Measurements from ENCODE around the gene TMEM100.

TMEM100 gene

DNA sequence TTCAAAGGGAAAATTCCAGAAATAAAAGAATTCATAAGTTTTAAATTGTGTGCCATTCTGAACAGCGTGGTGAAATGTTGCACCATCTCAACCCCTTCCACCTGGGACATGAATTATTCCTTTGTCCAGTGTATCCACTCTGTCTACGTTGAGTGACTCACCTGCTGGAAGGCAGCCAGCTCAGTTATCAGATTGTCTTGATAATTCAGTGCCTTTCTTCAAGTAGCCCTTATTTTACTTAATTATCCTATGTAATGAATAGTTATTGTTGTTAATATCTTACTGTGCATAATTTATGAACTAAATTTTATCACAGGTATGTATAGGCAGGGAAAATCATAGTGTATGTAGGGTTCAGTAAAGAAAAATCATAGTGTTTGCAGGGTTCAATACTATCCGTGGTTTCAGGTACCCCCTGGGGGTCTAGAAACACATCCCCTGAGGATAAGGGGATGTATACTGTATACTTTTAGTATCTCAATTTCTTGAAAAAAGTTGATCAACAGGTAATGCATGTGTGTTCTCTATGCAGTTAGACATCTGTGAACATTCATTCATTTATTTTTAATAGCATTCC, 20.5 kb upstream of the TMEM100 start:
- no peak for DNase-seq

DNA sequence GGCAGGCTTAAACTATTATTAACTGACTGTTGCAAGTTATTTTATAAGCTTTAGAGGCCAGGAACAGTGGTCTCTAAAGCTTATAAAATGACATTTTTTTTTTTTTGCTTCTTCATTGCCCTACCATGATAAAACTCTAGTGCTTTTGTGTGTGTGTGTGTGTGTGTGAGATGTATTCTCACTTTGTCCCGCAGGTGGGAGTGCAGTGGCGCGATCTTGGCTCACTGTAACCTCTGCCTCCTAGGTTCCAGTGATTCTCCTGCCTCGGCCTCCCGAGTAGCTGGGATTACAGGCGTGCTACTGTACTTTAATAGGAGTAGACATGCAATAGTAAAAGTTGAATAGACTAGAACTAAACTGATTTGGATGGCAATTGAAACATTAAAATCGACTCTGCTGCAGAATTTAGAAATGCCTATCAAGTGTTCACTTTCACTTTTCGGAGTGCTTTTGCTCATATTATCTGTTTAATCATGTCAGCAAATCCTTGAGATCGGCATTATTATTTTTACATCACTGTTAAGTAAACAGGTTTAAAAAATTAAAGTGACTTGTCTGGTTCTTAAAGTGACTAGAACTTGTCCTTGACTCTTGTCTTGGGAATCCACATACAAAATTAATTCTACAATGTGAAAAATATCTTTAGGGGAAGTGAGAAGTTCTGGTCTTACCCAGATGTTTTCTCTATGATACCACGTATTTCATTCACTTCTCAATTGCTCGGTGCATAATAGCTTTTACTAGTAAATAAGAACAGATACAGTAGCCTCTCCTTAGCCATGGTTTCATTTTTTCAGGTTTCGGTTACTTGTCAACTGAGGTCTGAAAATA, 19.8 kb upstream of the TMEM100 start:
- no peak for DNase-seq

DNA sequence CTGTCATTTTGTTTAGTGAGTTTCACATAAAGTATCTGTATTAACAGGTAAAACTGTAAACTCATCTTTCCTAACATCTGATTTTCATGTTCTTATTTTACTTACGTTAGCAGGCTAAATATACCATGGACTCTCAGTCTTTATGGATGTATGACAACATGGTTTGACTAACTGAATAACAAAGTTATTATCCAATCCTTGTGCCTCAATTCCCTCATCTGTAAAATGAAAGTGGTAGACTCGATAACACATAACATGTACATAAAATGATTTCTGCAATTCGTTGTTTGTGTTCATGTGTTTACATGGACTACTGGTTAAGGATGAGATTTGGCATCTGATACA, 18.7 kb upstream of the TMEM100 start:
- no peak for DNase-seq

DNA sequence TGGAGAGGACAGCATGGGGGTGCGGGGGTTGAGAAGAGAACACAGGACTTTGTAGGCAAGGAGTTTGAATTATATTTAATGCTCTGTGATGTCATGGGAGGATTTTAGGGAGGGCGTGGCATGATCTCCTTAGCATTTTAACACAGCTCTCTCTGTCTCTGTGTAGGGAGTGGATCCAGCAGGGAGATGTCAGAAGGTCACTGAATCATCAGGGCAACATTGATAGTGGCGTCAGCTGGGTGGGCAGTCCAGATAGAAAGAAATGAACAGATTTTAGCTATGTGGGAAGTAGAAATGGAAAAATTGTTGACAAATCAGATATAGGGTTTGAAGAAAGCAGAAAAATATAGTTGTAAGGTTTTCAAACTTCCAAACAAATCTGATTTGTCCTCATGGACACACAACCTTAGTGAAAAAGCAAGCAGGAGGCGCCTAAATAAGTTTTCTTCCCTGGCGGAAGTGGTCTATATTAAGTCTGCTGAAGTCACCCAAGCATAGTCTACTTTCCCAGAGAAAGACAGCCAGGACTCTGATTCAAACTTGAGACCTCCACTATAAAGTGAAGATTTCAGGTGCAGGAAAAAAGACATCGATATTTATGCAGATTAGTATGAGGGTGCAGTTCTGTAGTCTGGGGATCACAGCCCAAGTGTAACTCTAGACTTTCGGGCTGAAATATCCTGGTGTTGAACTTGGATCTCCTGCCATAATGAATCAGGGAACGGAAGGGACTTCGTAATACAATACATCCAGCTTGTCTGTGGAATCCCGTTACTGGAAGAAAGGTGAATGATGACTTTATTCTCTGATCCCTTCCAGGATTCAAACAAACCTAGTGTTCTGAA, 18.1 kb upstream of the TMEM100 start:
- DNase-seq, result no peak

DNA sequence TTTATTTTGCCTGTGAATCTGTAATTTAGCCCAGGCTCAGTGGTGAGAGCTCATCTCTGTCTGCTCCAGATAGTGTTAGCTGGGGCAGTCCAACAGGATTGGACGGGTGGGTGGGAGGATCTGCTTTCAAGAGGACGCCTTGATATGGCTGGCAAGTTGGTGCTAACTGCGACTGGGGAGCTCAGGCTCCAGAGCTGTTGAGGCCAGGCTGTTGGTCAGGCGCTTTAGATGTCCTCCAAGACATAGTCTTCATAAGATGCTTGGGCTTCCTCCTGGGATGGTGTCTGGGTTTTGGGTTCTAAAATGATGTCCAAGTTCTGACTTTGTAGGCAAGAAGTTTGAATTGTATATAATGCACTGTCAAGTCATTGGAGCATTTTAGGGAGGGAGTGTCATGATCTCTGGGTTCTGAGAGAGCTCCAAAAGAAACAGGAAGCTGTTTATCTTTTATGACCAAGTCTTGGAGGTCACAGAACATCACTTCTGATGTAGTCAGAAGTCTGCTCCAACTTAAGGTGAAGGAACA, 15.4 kb upstream of the TMEM100 start:
- no peak for DNase-seq

DNA sequence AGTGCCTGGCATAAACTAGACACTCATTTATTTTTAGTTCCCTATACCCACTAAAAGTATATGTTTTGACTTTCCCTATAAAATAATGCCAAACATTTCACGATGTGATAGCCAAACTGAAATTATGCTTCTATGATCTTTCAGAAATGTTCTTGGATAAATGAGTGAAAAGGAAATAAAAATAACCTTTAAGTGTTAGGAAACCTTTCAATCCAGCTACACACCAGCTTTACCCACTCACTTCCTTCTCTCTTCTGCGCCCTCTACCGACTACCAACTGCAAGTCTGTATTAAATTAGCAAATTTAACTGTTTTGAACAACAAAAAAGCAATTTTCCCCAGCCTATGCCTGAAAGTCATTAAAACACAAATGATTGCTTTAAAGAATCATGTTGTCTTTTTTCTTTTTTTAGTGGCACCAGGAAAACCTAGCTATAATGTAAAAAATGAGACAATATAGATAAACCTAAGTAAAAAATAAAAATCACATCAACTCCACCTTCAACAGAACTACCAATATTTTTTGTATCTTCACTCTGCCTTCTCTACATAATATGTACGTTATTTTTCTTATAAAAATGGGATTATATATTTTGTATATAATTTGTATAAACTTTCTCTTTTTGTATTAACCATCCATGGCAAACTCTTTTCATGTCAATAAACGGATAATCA, 13.2 kb upstream of the TMEM100 start:
- no peak for DNase-seq

GRCh38 chr17:55734128-55734781, 11.6 kb upstream of the TMEM100 start:
- no peak for DNase-seq

DNA sequence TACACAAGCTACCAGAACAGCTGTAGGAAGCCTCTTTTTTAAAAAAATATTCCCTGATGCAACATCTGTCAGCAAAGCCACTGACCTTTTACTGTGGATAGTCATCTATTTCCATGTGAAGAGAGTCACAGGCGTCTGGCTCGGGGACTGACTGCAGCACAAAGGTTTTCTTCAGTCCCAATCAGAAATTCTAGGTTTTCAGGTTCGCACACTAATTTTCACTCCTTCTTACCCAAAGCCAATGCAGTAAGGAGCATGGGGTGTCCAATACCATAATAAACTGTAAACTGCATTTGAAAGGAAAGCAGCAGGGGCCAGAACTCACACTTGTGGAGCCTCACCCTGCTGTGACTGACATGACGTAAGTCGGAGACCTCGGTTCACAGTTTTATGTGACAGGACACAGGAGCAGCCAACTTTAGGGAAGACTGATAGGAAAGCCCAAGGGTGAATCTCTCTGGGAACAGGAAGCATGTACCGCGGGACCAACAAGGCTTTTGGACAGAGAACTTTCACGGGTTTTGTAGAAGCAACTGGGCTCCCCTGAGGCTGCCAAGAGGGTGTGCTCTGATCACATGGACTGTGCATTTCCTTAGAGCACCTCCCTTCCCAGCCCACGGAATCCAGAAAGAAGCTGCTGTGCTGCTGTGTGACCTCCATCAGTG, 9.1 kb upstream of the TMEM100 start:
- no peak for DNase-seq

- no peak for DNase-seq
Measured at GRCh38 chr17:55730808-55731207, 8.1 kb upstream of the TMEM100 start.

GRCh38 chr17:55730380-55730779, 7.7 kb upstream of the TMEM100 start:
- DNase-seq, result no peak

DNA sequence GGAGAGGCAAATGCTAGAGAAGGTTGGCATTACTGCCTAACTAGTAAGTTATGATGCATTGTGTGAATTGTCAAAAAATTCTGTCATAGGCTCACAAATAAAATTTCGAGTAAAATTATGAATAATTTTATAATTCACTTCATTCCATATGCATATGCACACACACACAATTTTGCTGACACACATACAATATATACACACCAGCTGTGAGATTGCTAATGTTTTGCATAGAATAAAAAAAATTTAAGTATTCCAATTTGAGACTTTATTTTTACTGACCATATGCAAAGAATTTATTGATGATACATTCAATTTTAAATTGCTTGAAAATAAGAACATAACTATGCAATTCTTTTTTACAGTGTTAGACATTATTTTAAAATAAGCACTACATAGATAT, 6.8 kb upstream of the TMEM100 start:
- no peak for DNase-seq

DNA sequence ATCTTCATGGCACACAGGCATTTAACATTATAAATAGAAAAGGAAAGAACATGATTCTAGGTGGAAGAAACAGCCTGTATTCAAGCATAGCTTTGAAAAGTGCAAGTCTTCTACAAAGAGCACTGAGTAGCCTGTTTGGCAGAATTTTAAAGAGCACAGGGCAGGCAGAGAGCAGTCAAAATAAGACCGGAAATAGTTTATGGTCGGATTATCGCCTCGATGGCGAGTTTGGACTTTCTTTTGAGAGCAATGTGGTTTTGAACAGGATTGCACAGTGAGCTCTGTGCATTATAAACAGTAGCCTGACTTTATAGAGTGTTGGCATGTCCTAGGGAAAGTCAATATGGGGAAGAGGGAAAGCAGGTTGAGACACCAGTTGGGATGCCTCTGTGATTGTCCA, 6.2 kb upstream of the TMEM100 start:
- no peak for DNase-seq

DNA sequence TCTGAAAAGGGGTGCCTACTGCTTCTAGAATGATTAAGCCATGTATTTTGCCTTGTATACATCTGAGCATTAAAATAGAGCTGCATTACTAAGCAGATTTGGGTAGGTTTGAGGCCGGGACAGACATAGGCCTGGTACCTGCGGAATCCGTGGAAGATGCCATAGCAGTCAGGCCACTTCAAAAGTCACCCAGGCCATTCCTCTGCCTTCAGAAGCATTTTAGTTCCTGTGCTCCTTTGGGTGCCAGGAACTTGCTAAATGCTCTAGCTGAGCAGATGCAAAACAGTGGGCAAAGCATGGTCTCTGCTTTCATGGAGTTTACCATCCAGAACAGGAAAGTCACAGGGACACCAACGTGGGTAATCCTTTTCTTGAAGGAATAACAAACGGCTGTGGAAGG, 5.7 kb upstream of the TMEM100 start:
- no peak for DNase-seq

DNA sequence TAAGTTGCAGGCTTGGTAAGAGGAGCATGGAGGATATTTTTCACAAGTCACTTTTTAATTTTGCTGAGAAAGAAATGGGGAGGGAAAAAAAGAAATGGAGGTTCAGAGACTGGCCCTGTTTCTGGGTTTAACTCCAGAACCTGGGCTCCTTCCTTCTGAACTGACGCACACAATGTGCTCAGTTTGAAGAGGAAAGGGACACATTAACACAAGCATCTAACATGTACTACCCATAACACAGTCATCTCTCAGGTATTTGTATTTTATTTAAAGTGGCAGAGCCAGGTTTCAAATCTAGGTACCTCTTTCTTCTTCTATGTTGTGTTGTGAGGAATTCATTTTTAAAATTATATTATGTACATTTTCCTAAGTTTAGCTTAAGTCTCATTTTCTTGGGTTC, 5.3 kb upstream of the TMEM100 start:
- no peak for DNase-seq

DNA sequence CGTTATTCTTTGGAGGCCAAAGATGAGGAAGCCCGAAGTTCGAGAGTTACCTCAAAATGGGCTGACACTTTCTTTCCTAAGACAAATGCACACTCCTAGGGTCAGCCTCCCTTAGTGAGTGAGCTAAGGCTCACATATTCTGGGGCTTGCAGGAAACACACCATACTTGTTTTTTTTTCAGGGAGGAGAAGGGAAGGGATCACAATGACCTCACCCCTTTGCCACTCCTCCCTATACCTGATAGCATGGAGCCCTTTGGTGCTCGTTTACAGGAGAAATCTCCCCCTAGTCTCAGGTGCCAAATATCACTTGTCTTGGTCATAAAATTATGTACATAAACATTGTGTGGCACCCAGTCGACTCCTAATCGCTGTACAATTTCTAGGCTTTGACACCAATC, 4.6 kb upstream of the TMEM100 start:
- DNase-seq, result no peak

DNA sequence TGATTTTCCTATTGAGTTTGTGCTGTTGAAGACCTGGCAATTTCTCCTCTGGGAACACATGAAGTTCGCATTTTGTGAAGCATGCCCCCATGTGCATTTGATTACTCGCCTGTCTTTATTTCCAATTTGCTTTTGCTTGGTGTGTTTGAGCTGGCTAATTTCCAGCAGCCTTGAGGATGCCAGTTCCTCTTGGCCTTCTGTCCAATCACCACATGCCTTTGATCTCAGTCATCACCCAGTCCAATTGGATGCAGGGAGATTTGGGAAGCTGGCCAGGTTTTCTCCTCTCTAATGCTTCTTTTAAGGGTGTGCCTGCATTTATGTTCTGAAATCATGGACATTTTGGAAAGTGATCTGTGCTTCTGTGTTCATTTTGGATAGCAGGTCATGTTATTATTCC, 3.8 kb upstream of the TMEM100 start:
- DNase-seq, result no peak

DNA sequence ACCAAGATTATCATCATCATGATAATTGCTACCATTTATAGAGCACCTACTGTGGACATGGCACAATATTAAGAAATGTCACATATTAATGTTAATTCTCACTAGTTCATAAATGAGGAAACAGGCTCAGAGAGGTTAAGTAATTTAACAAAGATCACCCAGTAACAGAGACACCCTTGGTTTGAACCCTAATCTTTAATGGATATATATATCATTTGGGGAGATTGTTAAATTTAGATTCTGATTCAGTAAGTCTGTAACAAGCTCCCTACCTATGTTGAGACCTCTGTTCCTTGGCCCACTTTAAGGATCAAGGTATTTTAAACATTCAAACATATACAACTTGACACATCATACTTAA, 804 bp upstream of the TMEM100 start:
- no peak for DNase-seq

GRCh38 chr17:55722016-55722736, 488 bp downstream of the TMEM100 start:
- no peak for DNase-seq

DNA sequence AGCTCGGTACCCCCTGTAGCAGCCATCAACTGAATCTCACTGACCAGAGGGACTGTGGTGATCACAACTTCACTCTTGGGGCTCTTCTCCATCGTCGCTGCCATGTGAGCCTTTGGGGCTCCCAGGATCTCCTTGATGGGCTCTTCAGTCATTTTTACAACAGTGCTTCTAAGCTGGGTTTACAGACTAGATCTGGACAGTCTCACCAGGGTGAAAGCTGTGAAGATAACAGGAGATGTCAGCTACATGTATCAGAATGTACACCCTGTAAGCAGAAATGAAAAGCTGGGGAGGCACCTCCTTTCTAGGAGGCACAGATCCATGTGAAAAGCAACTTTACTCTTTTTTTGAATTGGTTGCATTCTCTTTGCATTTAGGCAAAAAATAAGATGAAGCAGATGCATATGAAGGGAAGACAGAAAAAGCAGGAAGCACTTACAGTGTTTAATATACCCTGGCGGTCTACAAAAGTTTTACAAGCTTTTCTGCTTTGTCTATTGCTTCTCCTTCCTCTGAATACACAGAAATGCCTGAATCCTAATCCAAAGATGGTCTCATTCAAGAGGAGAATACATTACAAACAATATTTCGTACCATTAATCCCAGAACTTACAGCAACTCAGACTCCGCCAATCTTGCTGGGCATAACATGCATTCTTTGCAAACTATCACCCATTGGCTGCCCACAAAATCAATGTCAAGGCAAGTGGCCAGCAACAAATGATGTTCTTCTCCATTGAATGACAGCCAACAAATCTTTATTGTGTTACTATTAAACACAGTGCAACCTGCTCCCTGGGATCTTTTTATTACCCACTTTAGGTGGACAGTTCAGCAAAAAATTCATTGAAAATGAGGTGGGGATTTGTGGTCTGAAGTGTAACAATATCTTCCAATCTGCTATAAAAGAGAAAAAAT, 1.5 kb downstream of the TMEM100 start:
- DNase-seq, result no peak

Data from effector CD4-positive, alpha-beta T cell (primary cell).